SKM-1 treated with dmso at 0.1 percent for 144 hours (cell line): Measurements from ENCODE around the gene OR10A2.
"Not testable (repeated sequence)": the region's sequence is repeated elsewhere in the genome, so short reads cannot be mapped to it uniquely, and the experiment has no call there.

Source experiments
- DNase-seq: peaks from one replicate; lab custom pipeline; 2025; ENCODE audit not compliant: unreplicated experiment; lab: John Stamatoyannopoulos, UW

OR10A2 gene

GRCh38 chr11:6887711-6888110 is 24.9 kb downstream of the OR10A2 start:
- not testable (repeated sequence) for DNase-seq

GRCh38 chr11:6888830-6889229 is 26.0 kb downstream of the OR10A2 start:
- no peak for DNase-seq

- no peak for DNase-seq
Measured at GRCh38 chr11:6889835-6890234, 27.0 kb downstream of the OR10A2 start.

DNA sequence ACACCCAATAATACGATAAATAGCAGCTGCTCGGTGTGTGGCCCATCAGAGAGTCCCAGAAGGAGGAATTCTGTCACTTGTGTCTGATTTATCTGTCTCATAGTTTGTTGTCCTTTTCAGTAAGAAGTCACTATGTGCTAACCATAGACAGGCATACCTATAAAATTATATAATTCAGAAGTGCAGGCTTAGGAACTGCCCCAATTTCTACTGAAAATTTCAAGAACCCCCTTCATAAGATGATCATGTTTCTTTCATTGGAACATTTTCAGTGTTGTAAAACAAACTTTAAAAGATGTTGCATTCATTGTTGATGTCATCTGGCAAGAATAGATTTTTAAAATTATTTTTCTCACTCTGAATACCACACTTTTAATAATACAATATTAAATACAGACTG is 29.5 kb downstream of the OR10A2 start, which contains the start of gene OR2D2:
Gene OR2D2 (minus strand): TSS at position 101 of the 400 bp plus-strand sequence. CDS start 0 bp downstream, at position 101.
- no peak for DNase-seq

GRCh38 chr11:6894097-6894496 is 31.2 kb downstream of the OR10A2 start:
- DNase-seq, result no peak

DNA sequence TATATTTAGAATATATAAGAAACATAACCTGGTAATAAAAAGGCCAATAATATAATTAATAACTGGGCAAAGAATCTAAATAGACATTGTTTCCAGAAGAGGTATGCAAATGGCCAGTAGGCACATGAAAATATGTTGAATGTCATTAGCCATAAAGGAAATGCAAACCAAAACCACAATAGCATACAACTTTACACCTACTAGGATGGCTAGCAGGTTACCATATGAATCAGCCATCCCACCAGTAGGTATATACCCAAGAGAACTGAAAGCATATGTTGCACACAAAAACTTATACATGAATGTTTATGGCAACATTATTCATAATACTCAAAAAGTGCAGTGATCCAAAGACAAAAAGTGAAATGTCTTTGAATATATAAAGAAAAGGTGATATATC is 32.2 kb downstream of the OR10A2 start:
- DNase-seq, result no peak

DNA sequence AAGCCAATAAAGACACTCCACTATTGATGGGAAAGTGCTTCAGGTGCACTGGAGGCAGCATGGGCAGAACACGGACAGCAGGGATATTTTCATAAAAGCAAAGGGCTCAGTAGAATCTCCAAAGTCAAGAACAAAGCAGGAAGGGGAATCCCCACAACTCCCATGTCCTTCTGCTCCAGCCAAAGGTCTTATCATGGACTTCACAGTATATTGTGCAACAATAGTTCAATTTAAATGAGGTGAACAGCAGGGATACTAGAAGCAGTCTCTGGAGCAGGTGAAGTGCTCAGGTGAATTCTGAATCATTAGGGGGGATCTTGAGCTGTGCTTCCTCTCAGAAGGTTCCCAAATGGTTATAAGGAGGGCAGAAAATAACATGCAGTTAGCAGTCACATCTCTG is 36.1 kb downstream of the OR10A2 start:
- DNase-seq, result no peak

- DNase-seq, result no peak
Measured at GRCh38 chr11:6900327-6900999, 37.6 kb downstream of the OR10A2 start.

- not testable (repeated sequence) for DNase-seq
Measured at GRCh38 chr11:6904804-6905203, 41.9 kb downstream of the OR10A2 start.

- DNase-seq, result no peak
Measured at GRCh38 chr11:6911378-6911777, 48.5 kb downstream of the OR10A2 start.

GRCh38 chr11:6911948-6912347 is 49.1 kb downstream of the OR10A2 start:
- no peak for DNase-seq

DNA sequence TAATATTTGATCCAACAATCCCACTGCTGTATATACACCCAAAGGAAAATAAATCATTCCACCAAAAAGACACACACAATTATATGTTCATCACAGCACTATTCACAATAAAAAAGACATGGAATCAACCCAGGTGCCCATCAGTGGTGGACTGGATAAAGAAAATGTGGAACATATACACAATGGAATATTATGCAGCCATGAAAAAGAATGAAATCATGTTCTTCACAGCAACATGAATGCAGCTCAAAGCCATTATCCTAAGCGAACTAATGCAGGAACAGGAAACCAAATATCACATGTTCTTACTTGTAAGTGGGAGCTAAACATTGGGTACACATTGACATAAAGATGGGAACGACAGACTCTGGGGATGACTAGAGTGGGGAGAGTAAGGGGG is 56.8 kb downstream of the OR10A2 start:
- no peak for DNase-seq

DNA sequence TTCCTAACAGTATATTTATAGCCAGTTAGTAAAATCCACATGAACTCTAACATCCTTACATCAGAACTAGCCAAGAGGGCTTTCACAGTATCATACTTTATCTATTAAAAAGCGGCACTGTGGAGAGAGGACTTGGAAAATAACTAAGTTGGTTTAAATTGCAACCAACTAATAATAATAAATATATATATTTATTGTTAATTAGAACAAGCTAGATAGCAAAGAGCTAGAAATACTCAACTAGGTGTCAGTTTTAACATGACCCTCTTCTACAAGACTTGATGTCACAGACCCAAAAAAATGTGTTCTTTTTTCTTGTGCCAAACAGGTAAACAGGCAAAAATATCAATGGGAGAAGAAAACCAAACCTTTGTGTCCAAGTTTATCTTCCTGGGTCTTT is 57.8 kb downstream of the OR10A2 start, which contains the start of gene OR2D3:
Gene OR2D3 (plus strand): TSS at position 301 of the 400 bp plus-strand sequence. CDS start 0 bp downstream, at position 301.
- DNase-seq, result no peak
